GM18873 (cell line): Measurements from ENCODE around the gene AP2A1.
"Not testable (repeated sequence)": the region's sequence is repeated elsewhere in the genome, so short reads cannot be mapped to it uniquely, and the experiment has no call there.

Source experiments
- ATAC-seq: cut with Tn5 transposase; IDR thresholded peaks from one replicate; pipeline ENCODE4 v1.9.1; 2021; ENCODE audit warnings: mild to moderate bottlenecking, moderate library complexity, moderate number of reproducible peaks; ENCODE audit not compliant: unreplicated experiment, low FRiP score

The AP2A1 gene

DNA sequence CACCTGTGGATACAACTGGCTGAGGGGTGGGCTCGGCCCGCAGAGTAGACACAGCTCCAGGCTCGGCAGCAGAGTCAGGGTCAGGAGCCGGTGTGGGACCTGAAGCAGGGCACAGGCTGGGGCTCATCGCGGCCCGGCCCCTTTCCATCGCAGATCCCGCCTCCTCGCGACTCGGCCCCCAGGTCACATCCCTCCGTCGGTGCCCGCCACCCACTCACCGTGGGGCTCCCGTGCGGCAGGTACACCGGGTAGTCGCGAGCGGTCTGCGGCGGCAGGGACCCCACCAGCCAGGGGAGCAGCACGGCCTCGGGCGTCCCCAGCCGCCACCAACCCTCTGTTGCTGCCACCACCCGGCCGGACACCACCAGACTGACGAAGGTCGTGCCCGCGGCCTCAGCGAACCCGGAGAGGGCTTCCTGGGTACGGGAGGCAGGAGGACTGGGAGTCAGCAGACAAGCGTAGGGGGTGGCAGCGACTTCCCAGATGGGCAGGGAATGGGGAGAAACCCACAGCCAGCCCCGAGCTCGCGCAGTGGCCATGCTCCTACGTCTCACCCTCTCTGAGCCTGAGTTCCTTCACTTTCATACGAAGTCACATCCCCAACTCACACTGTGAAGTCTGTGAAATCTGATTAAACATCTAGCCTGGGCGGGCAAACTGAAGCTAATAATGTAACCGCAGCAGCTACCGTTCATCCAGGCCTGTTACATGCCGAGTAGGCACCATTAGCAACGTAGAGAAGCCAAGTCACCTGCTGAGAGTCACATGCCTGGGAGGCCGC, 42.5 kb downstream of the AP2A1 start:
- no peak for ATAC-seq

DNA sequence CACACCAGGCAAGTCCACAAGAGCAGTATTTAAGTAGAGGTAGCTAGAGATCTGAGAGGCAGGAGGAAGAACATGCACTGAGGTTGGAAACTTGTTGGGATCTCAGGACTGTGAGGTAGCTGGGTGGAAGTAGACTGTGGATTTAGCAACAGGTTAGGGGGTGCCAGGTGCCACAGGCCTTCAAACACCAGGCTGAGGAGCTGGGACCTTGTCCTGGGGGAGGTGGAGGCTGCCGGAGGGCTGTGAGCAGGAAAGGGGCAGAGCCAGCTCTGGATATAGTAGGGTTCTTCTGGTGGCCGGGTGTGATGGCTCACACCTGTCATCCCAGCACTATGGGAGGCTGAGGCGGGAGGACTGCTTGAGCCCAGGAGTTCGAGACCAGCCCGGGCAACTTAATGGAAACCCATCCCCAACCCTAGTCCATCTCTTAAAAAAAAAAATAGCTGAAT, 43.2 kb downstream of the AP2A1 start:
- no peak for ATAC-seq

GRCh38 chr19:49811328-49811727, 44.5 kb downstream of the AP2A1 start:
- no peak for ATAC-seq

DNA sequence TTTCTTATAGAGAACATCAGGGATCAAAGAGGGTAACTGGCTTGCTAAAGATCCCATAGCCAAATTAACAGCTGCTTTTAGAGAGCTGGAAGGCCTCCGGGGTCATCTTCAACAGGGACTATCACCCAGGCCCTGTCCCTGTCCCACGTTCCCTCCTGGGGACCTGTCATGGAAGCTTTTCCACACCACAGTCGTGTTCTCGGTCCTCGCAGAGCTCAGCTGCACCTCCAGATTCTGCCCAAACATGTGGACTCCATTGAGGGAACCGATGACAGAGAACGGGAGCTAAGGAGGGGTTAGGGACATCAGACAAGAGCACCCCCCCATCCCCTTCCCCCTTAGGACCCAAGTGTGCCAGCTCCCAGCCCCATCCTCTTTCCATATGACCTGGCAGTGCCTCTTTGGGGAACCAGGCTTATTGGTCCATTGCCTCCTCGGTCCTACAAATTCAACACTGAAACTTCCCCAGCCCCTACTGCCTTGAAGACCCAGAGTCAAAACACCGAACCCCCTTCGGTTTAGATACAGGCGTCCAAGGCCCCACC, 45.7 kb downstream of the AP2A1 start:
- no peak for ATAC-seq

- ATAC-seq, result peak; percentile 62
These were observed 46.4 kb downstream of the AP2A1 start, which contains the start of gene FUZ for GRCh38 chr19:49812997-49813861. Gene FUZ (minus strand): TSS chr19:49813292. CDS start chr19:49813106, 186 bp downstream.

- no peak for ATAC-seq
These were observed 47.2 kb downstream of the AP2A1 start for GRCh38 chr19:49814010-49814409.

DNA sequence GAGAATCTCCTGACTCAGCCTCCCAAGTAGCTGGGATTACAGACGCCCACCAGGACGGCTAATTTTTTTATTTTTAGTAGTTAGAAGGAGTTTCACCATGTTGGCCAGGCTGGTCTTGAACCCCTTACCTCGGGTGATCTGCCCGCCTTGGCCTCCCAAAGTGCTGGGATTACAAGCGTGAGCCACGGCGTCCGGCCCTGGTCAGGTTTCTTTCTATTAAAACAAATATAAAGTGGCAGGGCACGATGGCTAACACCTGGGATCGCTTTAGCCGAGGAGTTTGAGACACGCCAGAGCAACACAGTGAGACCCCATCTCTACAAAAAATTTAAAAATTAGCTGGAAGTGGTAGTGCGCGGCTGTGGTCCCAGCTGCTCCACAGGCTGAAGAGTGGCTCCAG, 49.8 kb downstream of the AP2A1 start:
- no peak for ATAC-seq

DNA sequence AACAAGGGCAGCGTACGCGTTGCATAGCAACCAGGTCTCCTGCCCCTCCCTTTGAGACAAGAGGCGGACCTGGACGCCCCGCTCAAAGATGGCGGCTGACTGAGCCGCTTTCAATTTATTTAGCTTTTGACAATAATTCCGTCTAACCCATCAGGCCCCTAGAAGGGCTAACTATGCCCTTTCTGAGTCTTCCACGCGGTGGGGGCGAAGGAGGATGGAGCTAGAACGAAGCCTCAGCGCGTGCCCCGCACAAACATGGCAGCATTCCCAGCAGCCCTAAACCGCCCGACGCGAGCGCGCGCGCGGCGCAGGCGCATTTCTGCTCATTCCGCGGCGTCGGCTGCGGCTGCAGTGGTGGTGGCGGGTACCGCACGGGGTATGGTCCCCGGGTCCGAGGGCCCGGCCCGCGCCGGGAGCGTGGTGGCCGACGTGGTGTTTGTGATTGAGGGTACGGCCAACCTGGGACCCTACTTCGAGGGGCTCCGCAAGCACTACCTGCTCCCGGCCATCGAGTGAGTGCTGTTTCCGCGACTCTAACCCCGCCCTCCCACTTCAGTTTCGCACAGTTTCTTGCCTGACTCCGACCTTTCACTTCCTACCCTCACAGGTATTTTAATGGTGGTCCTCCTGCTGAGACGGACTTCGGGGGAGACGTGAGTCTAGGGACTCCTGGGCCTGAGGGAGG, 51.3 kb downstream of the AP2A1 start, which contains the start of gene MED25:
MED25 (plus strand) TSS at position 326 of the 685 bp plus-strand sequence; CDS start at position 379, 53 bp downstream.
- ATAC-seq, result peak; percentile 42

GRCh38 chr19:49818649-49819370, 52.0 kb downstream of the AP2A1 start:
- ATAC-seq, result no peak

- not testable (repeated sequence) for ATAC-seq
These were observed 52.8 kb downstream of the AP2A1 start for GRCh38 chr19:49819452-49820115.

- ATAC-seq, result no peak
These were observed 53.3 kb downstream of the AP2A1 start for GRCh38 chr19:49820125-49820524.

DNA sequence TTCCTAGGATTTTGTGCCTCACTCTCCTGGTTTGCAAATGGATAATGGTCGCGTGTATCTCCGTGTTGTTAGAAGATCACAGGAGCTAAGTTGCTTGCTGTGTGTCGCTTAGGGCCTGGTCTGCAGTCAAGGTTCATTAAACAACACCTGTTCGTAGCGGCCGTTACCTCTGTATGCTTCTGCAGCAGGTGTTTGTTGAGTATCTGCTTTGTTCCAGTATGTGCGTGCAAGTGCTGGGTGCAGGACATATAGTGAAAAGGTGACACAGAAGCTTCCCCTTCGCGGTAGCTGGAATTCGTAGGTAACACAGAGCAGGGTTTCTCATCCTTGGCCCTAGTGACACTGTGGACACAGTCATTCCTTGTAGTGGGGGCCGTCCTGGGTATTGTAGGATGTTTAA, 56.7 kb downstream of the AP2A1 start:
- no peak for ATAC-seq

DNA sequence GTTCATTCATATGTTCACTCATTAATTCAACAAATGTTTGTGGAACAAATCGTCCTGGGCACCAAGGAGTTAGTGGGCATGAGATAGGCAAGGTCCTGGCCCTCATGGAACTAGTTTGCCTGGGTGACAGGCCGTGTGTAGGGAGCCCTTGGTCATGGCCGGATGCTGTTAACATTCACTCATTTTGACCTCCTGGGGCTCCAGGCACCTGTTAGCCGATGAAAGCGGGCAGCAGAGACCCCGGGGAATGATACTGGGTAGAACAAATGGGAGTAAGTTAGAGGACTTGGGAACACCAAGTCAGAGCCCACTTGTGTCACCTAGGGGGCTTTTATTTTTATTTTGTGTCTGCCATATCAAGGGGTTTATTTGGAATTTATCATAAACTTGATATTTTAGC, 57.9 kb downstream of the AP2A1 start:
- ATAC-seq, result no peak

- no peak for ATAC-seq
These were observed 60.2 kb downstream of the AP2A1 start for GRCh38 chr19:49827034-49827433.

GRCh38 chr19:49829200-49829599, 62.4 kb downstream of the AP2A1 start:
- no peak for ATAC-seq

- ATAC-seq, result no peak
These were observed 62.9 kb downstream of the AP2A1 start for GRCh38 chr19:49829721-49830120.

- no peak for ATAC-seq
These were observed 64.0 kb downstream of the AP2A1 start for GRCh38 chr19:49830766-49831165.

DNA sequence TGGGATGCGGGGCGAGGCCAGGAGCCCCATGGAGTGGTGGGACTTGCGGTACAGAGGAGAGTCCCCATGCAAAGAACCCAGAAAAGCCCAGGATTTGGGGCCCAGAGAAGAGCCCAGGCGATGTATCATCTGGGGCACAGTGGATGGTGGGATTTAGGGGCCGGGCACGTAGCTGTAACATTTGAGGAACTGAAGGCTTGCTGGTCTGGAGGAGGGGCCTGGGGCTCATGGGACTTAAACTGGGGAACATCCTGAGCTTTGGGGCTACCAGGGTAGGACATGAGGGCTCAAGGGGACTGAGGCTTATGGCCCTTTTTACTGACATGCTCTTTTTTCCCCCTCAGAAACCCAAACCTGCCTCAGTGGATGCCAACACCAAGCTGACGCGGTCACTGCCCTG, 64.8 kb downstream of the AP2A1 start:
- ATAC-seq, result no peak

- ATAC-seq, result no peak
These were observed 65.8 kb downstream of the AP2A1 start for GRCh38 chr19:49832556-49832955.
